ENCODE measurements around the gene RPS10.
"Not testable (repeated sequence)": the region's sequence is repeated elsewhere in the genome, so short reads cannot be mapped to it uniquely, and the experiment has no call there.

Gene RPS10

DNA sequence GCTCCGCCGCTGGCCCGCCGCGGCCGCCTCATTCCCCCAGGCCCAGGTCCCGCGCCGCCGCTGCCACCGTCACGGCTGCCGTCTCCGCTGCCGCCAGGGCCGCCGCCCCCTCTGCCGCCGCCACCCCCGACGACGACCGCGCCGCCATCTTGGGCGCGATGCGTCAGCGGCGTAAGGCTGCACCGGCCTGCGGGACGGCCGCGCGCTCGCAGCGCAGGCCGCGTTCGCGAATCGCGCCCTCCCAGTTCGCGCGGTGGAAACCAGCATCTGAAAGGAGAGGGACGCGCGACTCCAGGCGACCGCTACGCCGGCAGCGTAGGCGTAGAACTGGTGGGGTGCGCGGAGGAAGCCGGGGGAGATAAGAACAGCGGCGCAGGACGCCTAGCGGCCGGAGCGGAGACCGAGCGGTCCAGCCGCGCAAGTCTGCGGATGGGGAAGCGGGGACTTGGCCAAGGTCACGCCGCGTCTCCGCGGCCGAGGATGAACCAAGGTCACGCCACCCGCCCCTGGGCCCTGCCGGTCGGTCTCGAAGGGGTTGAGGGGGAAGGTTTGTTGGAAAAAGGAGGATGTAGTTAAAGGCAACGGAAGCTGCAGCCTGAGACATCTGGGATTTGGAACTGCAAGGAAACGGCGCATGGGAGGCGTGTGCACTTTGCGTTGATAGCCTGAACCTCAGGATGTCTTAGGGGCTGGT is 33.2 kb downstream of the RPS10 start, which contains the start of gene NUDT3:
TSS of gene NUDT3 (minus strand) at position 173 of the 694 bp plus-strand sequence. CDS start 307 bp downstream, outside the sequence.
- DNase-seq (ENCODE audit: low read depth), result peak; percentile 87

DNA sequence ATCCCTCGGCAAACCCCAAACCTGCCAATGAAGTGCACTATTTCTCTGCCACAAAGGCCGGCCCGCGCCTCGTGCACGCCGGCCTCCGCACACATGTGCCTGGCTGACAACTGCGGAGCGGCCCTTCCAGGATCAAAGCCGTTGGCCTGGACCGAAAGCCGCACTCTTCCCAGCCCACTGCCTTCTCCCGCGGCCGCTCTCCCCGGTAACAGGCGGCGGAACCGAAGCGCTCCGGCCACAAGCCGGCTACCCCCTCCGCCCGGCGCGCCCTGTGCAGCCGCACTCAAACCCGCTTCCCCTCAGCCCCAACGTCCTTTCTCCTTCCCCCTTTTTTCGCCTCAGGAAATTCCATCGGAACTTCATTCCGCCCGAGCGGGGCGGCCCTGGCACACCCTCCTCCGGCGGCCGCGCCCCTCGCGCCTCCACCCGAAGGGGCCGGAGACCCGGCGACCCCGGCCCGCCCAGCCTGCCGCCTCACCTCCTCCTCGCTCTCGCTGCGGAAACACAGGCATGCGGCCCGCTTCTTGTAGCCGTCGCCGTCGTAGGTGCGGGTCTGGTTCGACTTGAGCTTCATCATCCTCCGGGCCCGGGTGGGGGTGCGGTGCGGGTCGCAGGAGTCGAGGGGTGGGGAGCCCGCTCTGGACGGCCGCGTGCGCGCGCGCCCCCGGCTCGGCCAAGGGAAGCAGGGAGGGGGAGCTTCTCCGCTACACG is 33.9 kb downstream of the RPS10 start:
- DNase-seq (ENCODE audit: low read depth), result peak; percentile 21

DNA sequence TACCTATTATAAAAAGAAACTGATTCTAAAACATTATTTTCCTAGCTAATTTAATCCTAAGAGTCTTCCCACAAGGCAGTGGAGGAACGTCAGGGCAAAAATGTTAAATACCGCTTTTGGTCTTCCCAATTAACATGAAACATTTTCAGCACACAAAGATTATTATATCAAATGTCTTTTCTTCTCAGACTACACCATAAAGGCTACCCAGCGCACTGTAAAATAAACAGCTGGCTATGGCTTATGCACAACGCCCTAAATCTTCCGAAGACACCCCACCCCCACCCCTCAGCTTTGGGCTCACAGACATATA is 34.4 kb downstream of the RPS10 start:
- no peak for DNase-seq (ENCODE audit: low read depth)

DNA sequence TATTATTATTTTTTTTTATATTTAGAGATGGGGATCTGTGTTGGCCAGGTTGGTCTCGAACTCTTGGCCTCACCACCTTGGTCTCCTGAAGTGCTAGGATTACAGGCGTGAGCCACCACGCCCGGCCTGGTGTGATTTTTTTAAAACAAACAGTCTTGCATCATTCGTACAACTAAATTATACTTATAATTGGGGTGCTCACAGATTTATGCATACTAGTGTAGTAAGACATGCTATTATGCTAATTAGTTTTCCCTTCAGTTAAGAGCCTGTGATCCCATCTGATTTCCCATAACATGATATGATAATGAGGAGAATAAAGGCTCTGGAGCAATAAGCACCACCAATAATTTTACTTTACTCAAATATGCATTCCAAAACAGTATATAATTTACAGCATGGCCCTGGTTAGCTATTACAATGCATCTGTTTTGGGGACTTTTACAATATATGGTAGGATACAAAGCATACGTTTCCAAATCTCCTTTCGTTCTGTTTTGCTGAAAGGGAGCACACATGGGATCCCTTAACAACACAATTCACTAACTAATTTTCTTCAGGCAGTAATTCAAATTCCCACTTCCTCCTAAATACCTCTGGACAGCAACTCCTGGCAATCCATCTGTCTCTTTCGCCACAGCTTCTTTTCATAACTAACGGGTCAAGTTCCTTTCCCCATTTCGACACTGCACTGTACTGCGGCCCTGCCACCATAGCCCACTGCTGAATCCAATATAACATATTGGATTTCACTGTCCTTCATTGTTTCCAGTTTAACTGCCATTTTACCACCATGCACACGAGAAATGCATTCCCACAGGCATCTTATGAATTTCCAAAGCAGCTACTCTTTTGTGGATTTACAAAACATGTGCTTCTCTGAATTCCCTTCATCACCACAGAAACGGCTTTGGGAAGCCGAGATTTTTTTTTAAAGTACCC is 35.1 kb downstream of the RPS10 start:
- no peak for DNase-seq (ENCODE audit: low read depth)

DNA sequence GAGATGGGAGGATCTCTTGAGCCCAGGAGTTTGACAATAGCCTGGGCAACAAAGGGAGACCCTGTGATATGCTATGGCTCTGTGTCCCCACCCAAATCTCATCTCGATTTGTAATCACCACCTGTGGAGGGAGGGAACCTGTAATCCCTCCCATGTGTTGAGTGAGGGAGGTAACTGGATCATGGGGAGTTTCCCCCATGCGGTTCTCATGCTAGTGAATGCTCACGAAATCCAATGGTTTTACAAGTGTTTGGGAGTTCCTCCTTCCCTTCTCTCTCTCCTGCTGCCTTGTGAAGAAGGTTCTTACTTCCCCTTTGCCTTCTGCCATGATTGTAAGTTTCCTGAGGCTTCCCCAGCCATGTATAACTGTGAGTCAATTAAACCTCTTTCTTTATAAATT is 36.8 kb downstream of the RPS10 start:
- DNase-seq (ENCODE audit: low read depth), result no peak

DNA sequence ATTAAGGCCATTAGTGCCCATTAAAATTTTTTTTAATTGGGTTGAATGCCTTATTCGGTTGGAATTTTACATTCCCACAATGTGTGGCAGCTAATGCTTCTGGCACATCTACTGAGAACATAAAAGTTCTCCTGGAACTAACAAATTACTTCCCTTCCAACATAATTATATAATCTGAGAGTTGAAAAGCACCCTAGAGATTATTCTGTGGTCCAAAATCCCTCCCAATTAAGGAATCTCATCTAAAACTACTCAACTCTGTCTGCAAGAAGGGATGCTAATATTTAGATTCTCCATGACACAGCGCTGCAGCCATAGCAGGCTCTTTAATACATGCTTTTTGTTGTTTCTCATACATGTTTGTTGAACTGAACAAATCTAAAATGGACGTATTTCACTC is 37.4 kb downstream of the RPS10 start:
- no peak for DNase-seq (ENCODE audit: low read depth)

DNA sequence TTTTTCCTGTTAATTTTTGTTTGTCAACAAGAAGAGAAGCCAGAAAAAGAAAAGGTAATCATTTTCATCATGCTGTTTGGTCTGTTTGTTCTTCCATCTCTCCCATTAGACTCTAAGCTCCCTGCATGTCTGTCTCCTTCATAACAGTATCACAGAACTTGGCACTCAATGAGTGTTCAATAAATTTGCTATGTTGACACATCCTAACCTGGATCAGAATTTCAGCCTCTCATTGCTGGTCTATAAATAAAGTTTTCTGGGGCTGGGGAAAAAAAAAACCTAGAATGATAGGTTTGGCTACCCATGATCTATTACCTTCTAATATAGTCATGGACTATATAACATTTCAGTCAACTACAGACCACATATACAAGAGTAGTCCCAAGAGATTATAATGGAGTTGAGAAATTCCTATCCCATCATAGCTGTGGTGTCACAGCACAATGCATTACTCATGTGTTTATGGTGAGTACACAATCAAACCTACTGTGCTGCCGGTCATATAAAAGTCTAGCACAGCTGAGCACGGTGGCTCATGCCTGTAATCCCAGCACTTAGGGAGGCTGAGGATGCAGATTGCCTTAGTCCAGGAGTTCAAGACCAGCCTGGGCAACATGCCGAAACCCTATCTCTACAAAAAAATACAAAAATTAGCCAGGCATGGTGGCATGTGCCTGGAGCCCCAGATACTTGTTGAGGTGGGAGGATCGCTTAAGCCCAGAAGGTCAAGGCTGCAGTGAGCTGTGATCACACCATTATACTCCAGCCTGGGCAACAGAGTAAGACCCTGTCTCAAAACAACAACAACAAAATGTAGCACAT is 39.3 kb downstream of the RPS10 start:
- DNase-seq (ENCODE audit: low read depth), result no peak

DNA sequence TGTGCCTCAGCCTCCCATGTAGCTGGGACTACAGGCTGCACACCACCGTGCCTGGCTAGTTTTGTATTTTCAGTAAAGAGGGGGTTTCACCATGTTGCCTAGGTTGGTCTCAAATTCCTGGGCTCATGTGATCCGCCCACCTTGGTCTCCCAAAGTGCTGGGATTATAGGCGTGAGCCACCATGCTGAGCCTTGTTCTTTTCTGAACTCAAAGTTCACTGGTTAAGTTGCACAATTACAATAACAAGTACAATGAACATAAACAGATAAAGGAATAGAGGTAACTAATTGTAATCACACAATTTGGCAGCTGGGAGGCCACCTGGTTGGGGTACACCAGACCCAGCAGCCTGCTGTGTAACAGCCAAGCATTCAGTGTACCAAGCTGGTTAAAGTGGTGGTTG is 40.1 kb downstream of the RPS10 start:
- DNase-seq (ENCODE audit: low read depth), result no peak

DNA sequence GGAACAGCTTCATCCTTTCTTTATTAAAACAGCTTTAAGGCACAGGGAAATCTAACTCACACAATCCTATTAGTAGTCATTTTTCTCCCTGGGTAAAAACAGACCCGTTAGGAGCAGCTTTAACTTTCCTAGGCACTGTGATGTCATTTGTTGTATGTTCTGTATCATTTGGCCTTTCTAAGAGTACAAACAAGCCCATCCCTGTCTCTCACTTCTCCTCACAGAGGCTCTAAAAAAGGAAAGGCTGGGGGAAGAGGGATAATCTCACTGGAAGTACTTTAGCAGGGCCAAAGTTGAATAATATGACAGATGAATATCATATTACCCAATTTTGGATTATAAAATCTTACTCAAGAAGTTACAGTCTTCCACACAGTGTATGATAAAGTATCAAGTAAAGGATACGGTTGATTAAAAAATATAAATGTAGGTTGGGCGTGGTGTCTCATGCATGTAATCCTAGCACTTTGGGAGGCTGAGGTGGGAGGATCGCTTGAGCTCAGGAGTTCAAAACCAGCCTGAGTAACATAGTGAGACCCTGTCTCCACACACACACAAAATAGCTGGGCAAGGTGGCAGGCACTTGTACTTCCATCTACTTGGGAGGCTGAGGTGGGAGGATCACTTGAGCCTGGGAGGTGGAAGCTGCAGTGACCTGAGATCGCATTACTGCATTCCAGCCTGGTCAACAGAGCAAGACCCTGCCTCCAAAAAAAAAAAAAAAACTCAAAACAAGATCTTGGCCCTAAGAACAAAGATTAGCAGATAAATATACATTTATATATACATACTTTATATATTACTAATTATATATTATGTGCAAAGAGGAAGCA is 41.3 kb downstream of the RPS10 start:
- no peak for DNase-seq (ENCODE audit: low read depth)

DNA sequence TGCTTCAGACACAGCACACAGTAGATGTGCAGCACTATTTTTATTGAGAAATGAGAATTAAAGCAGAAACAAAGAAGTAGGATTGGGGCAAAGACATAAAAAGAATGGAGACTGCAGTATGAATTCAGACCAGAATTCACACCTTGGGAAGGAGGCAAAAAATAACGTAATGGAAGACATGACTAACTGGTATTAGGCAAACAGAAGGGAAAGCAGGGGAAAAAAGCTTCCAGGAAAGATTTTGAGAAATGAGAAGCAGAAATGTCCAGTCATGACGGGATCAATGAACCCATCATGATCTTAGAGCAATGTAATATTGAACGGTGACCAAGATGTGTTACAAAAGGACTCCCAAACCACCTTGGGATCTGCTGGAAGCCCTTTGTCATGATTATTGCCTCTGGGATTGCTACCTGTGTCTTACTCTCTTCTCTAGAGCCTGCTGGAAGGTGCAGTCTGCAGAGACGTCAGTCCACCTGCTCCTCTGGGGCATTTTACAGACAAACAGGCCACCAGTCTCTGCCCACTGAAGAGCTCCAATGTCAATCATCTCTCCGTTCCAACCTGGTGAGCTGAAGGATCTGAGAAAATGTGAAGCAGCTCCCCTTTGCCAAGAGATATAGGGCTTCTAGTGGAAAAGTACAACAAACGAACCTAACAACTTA is 42.1 kb downstream of the RPS10 start:
- no peak for DNase-seq (ENCODE audit: low read depth)

DNA sequence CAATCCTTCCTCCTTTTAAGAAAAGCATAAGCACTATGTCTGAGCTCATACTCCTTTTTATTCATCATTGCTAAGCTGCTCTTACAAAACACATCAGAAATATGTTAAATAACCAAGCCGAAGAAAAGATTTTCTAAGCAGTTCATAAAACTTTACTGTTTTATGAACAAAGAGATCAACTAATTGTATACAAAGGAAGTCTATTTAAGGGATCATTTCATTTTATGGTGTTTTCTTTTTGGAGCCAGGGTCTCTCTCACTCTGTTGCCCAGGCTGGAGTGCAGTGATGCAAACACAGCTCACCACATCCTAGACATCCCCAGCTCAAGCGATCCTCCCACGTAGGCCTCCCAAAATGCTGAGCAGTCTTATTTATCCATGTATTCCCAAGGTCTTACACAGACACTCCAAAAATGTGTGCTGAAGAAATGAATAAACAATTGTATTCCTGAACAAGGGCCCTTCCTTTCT is 42.7 kb downstream of the RPS10 start:
- DNase-seq (ENCODE audit: low read depth), result no peak

DNA sequence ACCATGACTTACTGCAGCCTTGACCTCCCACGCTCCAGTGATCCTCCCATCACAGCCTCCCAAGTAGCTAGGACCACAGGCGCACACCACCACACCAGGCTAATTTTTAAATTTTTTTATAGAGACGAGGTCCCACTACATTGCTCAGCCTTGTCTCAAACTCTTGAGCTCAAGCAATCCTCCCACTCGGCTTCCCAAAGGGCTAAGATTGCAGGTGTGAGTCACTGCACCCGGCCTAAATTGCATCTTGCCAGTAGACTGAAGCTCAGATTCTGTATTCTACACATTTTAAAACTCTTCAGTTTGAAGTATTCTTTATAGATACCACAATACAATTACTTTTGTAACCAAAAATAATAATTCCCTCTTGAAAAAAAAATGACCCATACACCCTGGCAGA is 44.8 kb downstream of the RPS10 start:
- no peak for DNase-seq (ENCODE audit: low read depth)

DNA sequence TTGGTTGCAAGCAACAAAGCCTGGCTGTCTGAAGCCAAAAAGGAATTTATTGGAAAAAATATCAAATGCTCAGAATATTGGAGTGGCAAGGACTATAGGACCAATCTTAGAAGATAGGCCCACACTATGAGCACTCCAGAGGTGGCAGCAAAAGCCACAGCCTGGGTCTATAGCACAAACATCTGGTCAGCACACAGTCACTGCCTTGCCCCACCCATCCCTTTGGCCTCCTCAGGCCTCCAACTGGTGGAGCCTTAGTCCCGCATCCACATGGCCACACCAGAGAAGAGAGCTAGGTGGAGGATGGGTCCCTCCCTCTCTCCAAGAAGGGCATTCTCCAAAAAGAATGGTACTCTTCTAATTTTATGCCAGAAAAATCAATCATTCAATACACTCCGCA is 47.4 kb downstream of the RPS10 start:
- no peak for DNase-seq (ENCODE audit: low read depth)

DNA sequence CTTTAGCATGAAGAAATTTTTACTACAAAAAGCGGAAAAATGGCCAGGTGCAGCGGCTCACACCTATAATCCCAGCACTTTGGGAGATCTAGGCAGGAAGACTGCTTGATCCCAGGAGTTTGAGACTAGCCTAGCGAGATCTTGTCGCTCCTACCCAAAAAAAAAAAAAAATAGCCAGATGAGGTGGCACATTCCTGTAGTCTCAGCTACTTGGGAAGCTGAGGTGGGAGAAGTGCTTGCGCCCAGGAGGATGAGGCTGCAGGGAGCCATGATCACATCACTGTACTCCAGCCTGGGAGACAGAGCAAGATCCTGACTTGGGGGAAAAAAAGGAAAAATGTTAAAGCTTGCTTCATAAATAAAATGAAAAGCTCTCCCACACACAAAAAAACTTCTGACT is 47.9 kb downstream of the RPS10 start:
- no peak for DNase-seq (ENCODE audit: low read depth)

DNA sequence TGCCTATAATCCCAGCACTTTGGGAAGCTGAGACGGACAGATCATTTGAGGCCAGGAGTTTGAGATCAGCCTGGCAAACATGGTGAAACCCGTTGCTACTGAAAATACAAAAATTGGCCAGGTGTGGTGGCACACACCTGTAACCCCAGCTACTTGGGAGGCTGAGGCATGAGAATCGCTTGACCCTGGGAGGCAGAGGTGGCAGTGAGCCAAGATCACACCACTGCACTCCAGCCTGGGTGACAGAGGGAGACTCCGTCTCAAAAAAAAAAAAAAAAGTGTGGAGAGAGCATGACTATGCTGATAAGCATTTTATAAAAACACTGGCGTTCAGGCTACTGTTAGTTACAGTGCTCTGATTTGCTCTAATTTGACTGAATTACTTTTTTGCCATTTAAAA is 48.3 kb downstream of the RPS10 start:
- DNase-seq (ENCODE audit: low read depth), result not testable (repeated sequence)

DNA sequence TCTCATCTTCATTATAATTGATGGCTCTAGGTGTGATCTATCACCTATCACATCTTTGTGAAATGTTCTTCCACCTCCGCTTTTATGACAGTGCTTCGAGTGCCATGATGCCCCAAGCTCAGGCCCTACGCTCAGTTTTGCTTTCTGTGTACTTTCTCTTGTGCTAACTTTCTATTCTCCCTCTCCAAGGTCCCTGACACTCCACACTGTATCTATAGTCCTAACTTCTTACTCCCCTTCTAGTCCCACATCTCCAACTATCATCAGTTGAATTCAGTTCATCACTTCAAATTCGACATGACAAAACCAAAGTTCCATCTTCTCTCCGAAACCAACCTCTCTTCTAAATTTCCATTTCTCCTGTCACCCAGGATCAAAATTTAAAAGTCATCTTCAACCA is 50.0 kb downstream of the RPS10 start:
- DNase-seq (ENCODE audit: low read depth), result no peak

DNA sequence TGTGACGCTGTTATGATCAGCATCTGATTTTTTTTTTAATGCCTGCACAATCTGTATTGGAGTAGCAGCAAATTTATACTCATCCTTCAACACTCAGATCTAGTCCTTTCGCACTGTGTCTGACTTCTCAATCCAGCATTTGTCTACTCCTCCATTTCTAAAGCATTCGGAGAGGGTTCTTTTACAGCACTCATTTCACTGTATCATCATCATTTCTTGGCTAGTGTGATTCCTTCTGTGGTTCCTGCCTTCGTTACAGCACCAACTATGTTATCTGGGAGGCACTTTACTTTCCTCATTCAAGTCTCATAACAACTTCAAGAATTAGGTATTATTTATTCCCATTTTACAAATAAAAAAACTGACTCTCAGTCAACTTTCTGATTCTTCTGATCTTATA is 51.4 kb downstream of the RPS10 start:
- no peak for DNase-seq (ENCODE audit: low read depth)

DNA sequence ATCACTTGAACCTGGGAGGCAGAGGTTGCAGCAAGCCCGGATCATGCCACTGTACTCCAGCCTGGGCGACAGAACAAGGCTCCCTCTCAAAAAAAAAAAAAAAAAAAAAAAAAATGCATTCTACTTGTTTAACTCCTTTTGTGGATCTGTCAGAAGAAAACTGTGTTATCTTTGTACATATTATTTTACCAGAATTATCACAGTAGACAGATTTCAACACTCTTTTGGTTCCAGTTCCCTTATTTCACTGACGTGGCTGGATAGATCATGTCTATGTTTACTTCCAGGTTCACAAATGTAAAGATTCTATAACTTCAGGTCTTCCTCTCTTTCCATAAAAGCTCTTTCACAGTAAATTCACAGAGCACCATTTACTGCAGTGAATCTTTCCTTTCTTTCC is 51.8 kb downstream of the RPS10 start:
- DNase-seq (ENCODE audit: low read depth), result no peak

DNA sequence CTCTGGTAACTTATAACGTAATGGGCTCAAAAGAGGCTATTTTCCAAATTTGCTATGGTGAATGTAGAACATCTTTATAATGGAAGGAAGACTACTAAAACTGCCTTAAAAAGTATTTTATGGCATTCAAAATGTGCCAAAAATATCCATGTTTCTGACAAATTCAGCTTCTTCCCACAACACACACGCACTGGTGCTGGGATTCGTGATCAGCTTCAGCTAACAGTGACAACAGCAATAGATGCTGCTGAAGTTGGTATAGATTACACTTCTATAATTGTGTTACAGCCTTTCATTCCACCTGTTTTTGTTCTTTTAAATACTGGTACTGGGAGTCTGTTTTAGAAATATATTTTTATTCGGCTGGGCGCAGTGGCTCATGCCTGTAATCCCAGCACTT is 52.4 kb downstream of the RPS10 start:
- DNase-seq (ENCODE audit: low read depth), result no peak

DNA sequence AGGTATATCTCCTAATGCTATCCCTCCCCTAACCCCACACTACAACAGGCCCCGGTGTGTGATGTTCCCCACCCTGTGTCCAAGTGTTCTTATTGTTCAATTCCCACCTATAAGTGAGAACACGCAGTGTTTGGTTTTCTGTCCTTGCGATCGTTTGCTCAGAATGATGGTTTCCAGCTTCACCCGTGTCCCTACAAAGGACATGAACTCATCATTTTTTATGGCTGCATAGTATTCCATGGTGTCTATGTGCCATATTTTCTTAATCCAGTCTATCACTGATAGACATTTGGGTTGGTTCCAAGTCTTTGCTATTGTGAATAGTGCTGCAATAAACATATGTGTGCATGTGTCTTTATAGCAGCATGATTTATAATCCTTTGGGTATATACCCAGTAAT is 54.0 kb downstream of the RPS10 start:
- not testable (repeated sequence) for DNase-seq (ENCODE audit: low read depth)

All from T follicular helper cell (primary cell).